ENCODE data around the gene S1PR1. TPM values are rescaled to one million over a fixed set of nuclear protein-coding genes. Genes with fewer than 3 reads are reported as not detected.
"Not testable (repeated sequence)": the region's sequence is repeated elsewhere in the genome, so short reads cannot be mapped to it uniquely, and the experiment has no call there.

Gene S1PR1
- total RNA-seq, 2 donors from 2014 or later, result 4.4 to 10.7 TPM

- Histone ChIP-seq H3K9ac (ENCODE audit: low read depth in 2 of 2, low read length in 2 of 2) (no peak overlapping the region), H3K4me1 (no peaks in the 10 kb centered on the region), H3K27ac (no peak overlapping the region), H3K36me3 (no peaks in the 10 kb centered on the region), H3K27me3 (no peaks in the 10 kb centered on the region), H3K4me3 (no peak overlapping the region), H3K9me3 (no peaks in the 10 kb centered on the region)
- intact Hi-C loops (cut with DNase I), result no loop called here
- no peak for TF ChIP-seq CTCF (IDR thresholded peaks at IDR 0.05)
- DNase-seq, result no peak
Measured at GRCh38 chr1:101215363-101216011, 21.3 kb upstream of the S1PR1 start.

- Histone ChIP-seq H3K9ac (ENCODE audit: low read depth in 2 of 2, low read length in 2 of 2) (no peak overlapping the region), H3K9me3 (no peaks in the 10 kb centered on the region), H3K4me3 (no peak overlapping the region), H3K36me3 (no peaks in the 10 kb centered on the region), H3K27me3 (no peaks in the 10 kb centered on the region), H3K27ac (no peak overlapping the region), H3K4me1 (no peaks in the 10 kb centered on the region)
- DNase-seq, result no peak
- no peak for TF ChIP-seq CTCF (IDR thresholded peaks at IDR 0.05)
- intact Hi-C loops (cut with DNase I), result no loop called here
Measured at GRCh38 chr1:101216623-101217022, 20.2 kb upstream of the S1PR1 start.

GRCh38 chr1:101217148-101217547 is 19.7 kb upstream of the S1PR1 start:
- no peak for DNase-seq
- no peak overlapping the region for H3K9ac ChIP-seq (ENCODE audit: low read depth in 2 of 2, low read length in 2 of 2)
- no peaks in the 10 kb centered on the region for H3K4me1 ChIP-seq
- H3K27me3 ChIP-seq, result no peaks in the 10 kb centered on the region
- H3K27ac ChIP-seq, result no peak overlapping the region
- H3K4me3 ChIP-seq, result no peak overlapping the region
- intact Hi-C loops (cut with DNase I), result no loop called here
- H3K9me3 ChIP-seq, result no peaks in the 10 kb centered on the region
- no peak for TF ChIP-seq CTCF (IDR thresholded peaks at IDR 0.05)
- no peaks in the 10 kb centered on the region for H3K36me3 ChIP-seq

- H3K9ac ChIP-seq (ENCODE audit: low read depth in 2 of 2, low read length in 2 of 2); H3K27ac ChIP-seq; H3K27me3 ChIP-seq; H3K36me3 ChIP-seq; intact Hi-C loops (cut with DNase I); DNase-seq; H3K4me1 ChIP-seq; H3K4me3 ChIP-seq; H3K9me3 ChIP-seq: not testable (repeated sequence)
Measured at GRCh38 chr1:101218968-101219367, 17.9 kb upstream of the S1PR1 start.

GRCh38 chr1:101219924-101220870 is 16.6 kb upstream of the S1PR1 start:
- Histone ChIP-seq H3K27ac (no peak overlapping the region), H3K36me3 (no peaks in the 10 kb centered on the region), H3K9ac (ENCODE audit: low read depth in 2 of 2, low read length in 2 of 2) (no peak overlapping the region), H3K27me3 (no peaks in the 10 kb centered on the region), H3K9me3 (no peaks in the 10 kb centered on the region), H3K4me3 (no peak overlapping the region), H3K4me1 (no peaks in the 10 kb centered on the region)
- no peak for TF ChIP-seq CTCF (IDR thresholded peaks at IDR 0.05)
- no peak for DNase-seq
- intact Hi-C loops (cut with DNase I), result no loop called here

GRCh38 chr1:101220906-101221305 is 15.9 kb upstream of the S1PR1 start:
- no peak for TF ChIP-seq CTCF (IDR thresholded peaks at IDR 0.05)
- no peak for DNase-seq
- intact Hi-C loops (cut with DNase I), result no loop called here

More at GRCh38 chr1:101220906-101221305, 15.9 kb upstream of the S1PR1 start:
- Histone ChIP-seq H3K36me3 (no peaks in the 10 kb centered on the region), H3K9ac (ENCODE audit: low read depth in 2 of 2, low read length in 2 of 2) (no peak overlapping the region), H3K9me3 (no peaks in the 10 kb centered on the region), H3K4me3 (no peak overlapping the region), H3K27ac (no peak overlapping the region), H3K4me1 (no peaks in the 10 kb centered on the region), H3K27me3 (no peaks in the 10 kb centered on the region)
